PC-3 (cell line): ENCODE data around the gene ARSK.

Experiments used
- EZH2 ChIP-seq: fragments of 300-600 bp; sonication (generic); IDR thresholded peaks from one replicate; pipeline ENCODE4 v1.6.1; 2017; ENCODE audit warnings: antibody characterized with exemption, mild to moderate bottlenecking, low read length; ENCODE audit not compliant: unreplicated experiment
- EZH2phosphoT487 ChIP-seq: fragments of 300-600 bp; sonication (generic); IDR thresholded peaks from 2 replicates; pipeline ENCODE4 v1.6.1; 2018; ENCODE audit warnings: mild to moderate bottlenecking, antibody characterized with exemption, low read length, borderline replicate concordance
- TF ChIP-seq, protein P1 (sequence below): fragments of 300-600 bp; sonication (generic); conservative IDR thresholded peaks from 2 replicates; pipeline ENCODE4 v1.5.1; 2017; ENCODE audit warnings: antibody characterized with exemption, low read depth, mild to moderate bottlenecking, low read length

DNA sequence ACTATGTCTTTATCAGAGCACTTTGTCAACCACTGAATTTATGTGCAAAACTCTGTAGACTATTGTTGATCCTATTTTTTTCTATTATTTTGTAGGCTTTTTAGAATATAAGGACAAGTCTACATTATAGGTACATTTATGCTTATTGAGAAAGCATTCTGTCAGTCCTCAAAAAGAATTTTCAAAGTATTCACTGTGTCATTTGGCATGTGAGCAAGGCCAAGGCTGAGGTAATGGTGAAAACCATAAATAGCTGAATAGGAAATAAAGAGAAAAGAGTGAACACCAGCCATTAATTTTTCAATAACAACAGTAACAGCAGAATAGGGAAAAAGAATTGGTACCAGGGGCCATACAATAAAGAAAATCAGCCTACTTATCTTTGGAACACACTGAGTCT lies 21.1 kb upstream of the ARSK start:
- TF ChIP-seq, protein P1, sequence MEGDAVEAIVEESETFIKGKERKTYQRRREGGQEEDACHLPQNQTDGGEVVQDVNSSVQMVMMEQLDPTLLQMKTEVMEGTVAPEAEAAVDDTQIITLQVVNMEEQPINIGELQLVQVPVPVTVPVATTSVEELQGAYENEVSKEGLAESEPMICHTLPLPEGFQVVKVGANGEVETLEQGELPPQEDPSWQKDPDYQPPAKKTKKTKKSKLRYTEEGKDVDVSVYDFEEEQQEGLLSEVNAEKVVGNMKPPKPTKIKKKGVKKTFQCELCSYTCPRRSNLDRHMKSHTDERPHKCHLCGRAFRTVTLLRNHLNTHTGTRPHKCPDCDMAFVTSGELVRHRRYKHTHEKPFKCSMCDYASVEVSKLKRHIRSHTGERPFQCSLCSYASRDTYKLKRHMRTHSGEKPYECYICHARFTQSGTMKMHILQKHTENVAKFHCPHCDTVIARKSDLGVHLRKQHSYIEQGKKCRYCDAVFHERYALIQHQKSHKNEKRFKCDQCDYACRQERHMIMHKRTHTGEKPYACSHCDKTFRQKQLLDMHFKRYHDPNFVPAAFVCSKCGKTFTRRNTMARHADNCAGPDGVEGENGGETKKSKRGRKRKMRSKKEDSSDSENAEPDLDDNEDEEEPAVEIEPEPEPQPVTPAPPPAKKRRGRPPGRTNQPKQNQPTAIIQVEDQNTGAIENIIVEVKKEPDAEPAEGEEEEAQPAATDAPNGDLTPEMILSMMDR: no peak
- TF ChIP-seq EZH2 (no peak), EZH2phosphoT487 (no peak)
